ENCODE data around the gene PRKAB2.
"Not testable (repeated sequence)": the region's sequence is repeated elsewhere in the genome, so short reads cannot be mapped to it uniquely, and the experiment has no call there.

Gene PRKAB2

GRCh38 chr1:147111381-147112130, 60.7 kb downstream of the PRKAB2 start:
- Histone ChIP-seq H3K36me3 (ENCODE audit: control insufficient read depth, insufficient read depth, low read length) (no peaks in the 10 kb centered on the region), H3K27me3 (replicated peaks; ENCODE audit: control insufficient read depth, insufficient read depth, low read length) (no peaks in the 10 kb centered on the region; the same call in 1 of the 2 replicates), H3K4me3 (replicated peaks; ENCODE audit: low read depth, low read length) (no peak overlapping the region)
- TF ChIP-seq CTCF (IDR thresholded peaks at IDR 0.05; ENCODE audit: insufficient read depth, low read length, poor library complexity, severe bottlenecking): no peak
- DNase-seq (ENCODE audit: extremely low read depth, insufficient read length): no peak

- Histone ChIP-seq H3K36me3 (ENCODE audit: control insufficient read depth, insufficient read depth, low read length) (no peaks in the 10 kb centered on the region), H3K4me3 (replicated peaks; ENCODE audit: low read depth, low read length) (no peak overlapping the region), H3K27me3 (replicated peaks; ENCODE audit: control insufficient read depth, insufficient read depth, low read length) (no peaks in the 10 kb centered on the region; the same call in 1 of the 2 replicates)
- no peak for TF ChIP-seq CTCF (IDR thresholded peaks at IDR 0.05; ENCODE audit: insufficient read depth, low read length, poor library complexity, severe bottlenecking)
- no peak for DNase-seq (ENCODE audit: extremely low read depth, insufficient read length)
Measured at GRCh38 chr1:147110872-147111271, 61.4 kb downstream of the PRKAB2 start.

- H3K36me3 ChIP-seq (ENCODE audit: control insufficient read depth, insufficient read depth, low read length): no peaks in the 10 kb centered on the region
- DNase-seq (ENCODE audit: extremely low read depth, insufficient read length): no peak
- H3K27me3 ChIP-seq (replicated peaks; ENCODE audit: control insufficient read depth, insufficient read depth, low read length): no peaks in the 10 kb centered on the region; the same call in 1 of the 2 replicates
- no peak for TF ChIP-seq CTCF (IDR thresholded peaks at IDR 0.05; ENCODE audit: insufficient read depth, low read length, poor library complexity, severe bottlenecking)
- H3K4me3 ChIP-seq (replicated peaks; ENCODE audit: low read depth, low read length): no peak overlapping the region
Measured at GRCh38 chr1:147110434-147110833, 61.8 kb downstream of the PRKAB2 start.

GRCh38 chr1:147109762-147110161, 62.5 kb downstream of the PRKAB2 start:
- no peaks in the 10 kb centered on the region; the same call in 1 of the 2 replicates for H3K27me3 ChIP-seq (replicated peaks; ENCODE audit: control insufficient read depth, insufficient read depth, low read length)
- no peak for DNase-seq (ENCODE audit: extremely low read depth, insufficient read length)
- no peak for TF ChIP-seq CTCF (IDR thresholded peaks at IDR 0.05; ENCODE audit: insufficient read depth, low read length, poor library complexity, severe bottlenecking)
- H3K4me3 ChIP-seq (replicated peaks; ENCODE audit: low read depth, low read length): no peak overlapping the region
- H3K36me3 ChIP-seq (ENCODE audit: control insufficient read depth, insufficient read depth, low read length): no peaks in the 10 kb centered on the region

- no peak for DNase-seq (ENCODE audit: extremely low read depth, insufficient read length)
- TF ChIP-seq CTCF (IDR thresholded peaks at IDR 0.05; ENCODE audit: insufficient read depth, low read length, poor library complexity, severe bottlenecking): no peak
- Histone ChIP-seq H3K36me3 (ENCODE audit: control insufficient read depth, insufficient read depth, low read length) (no peaks in the 10 kb centered on the region), H3K4me3 (replicated peaks; ENCODE audit: low read depth, low read length) (no peak overlapping the region), H3K27me3 (replicated peaks; ENCODE audit: control insufficient read depth, insufficient read depth, low read length) (no peaks in the 10 kb centered on the region; the same call in 1 of the 2 replicates)
Measured at GRCh38 chr1:147109041-147109440, 63.2 kb downstream of the PRKAB2 start.

- H3K4me3 ChIP-seq (replicated peaks; ENCODE audit: low read depth, low read length); DNase-seq (ENCODE audit: extremely low read depth, insufficient read length); H3K27me3 ChIP-seq (replicated peaks; ENCODE audit: control insufficient read depth, insufficient read depth, low read length): not testable (repeated sequence)
Measured at GRCh38 chr1:147106407-147106881, 65.8 kb downstream of the PRKAB2 start.

More at GRCh38 chr1:147106407-147106881, 65.8 kb downstream of the PRKAB2 start:
- not testable (repeated sequence) for H3K36me3 ChIP-seq (ENCODE audit: control insufficient read depth, insufficient read depth, low read length)

Measured in GM06990 (cell line).